ENCODE results near the gene ZFPM1.

DNA sequence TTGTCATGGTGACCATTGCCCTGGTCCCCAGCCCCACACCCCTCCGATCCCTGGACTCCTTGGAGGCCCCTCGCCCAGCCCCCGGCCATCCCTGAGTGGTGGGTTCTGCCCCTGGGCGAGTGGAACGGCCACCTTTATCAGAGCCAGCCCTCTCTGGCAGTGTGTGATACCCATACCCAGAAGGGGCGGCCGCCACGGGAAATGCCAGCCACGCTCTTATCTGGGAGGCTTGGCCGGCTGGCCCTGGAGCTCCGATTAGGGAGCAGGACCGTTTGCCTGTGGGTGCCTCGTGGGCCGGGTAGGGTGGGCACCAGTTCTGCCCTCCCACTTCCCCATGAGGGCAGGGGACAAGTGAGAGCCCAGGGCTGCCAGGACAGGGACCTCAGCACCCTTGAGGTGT, 58.8 kb downstream of the ZFPM1 start:
- TF ChIP-seq, protein P1, sequence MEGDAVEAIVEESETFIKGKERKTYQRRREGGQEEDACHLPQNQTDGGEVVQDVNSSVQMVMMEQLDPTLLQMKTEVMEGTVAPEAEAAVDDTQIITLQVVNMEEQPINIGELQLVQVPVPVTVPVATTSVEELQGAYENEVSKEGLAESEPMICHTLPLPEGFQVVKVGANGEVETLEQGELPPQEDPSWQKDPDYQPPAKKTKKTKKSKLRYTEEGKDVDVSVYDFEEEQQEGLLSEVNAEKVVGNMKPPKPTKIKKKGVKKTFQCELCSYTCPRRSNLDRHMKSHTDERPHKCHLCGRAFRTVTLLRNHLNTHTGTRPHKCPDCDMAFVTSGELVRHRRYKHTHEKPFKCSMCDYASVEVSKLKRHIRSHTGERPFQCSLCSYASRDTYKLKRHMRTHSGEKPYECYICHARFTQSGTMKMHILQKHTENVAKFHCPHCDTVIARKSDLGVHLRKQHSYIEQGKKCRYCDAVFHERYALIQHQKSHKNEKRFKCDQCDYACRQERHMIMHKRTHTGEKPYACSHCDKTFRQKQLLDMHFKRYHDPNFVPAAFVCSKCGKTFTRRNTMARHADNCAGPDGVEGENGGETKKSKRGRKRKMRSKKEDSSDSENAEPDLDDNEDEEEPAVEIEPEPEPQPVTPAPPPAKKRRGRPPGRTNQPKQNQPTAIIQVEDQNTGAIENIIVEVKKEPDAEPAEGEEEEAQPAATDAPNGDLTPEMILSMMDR (IDR thresholded peaks at IDR 0.05): no peak
- TF ChIP-seq SIN3A (IDR thresholded peaks at IDR 0.05; ENCODE audit: borderline replicate concordance, insufficient read depth, low read depth, low read length): no peak
- TF ChIP-seq, protein P2, sequence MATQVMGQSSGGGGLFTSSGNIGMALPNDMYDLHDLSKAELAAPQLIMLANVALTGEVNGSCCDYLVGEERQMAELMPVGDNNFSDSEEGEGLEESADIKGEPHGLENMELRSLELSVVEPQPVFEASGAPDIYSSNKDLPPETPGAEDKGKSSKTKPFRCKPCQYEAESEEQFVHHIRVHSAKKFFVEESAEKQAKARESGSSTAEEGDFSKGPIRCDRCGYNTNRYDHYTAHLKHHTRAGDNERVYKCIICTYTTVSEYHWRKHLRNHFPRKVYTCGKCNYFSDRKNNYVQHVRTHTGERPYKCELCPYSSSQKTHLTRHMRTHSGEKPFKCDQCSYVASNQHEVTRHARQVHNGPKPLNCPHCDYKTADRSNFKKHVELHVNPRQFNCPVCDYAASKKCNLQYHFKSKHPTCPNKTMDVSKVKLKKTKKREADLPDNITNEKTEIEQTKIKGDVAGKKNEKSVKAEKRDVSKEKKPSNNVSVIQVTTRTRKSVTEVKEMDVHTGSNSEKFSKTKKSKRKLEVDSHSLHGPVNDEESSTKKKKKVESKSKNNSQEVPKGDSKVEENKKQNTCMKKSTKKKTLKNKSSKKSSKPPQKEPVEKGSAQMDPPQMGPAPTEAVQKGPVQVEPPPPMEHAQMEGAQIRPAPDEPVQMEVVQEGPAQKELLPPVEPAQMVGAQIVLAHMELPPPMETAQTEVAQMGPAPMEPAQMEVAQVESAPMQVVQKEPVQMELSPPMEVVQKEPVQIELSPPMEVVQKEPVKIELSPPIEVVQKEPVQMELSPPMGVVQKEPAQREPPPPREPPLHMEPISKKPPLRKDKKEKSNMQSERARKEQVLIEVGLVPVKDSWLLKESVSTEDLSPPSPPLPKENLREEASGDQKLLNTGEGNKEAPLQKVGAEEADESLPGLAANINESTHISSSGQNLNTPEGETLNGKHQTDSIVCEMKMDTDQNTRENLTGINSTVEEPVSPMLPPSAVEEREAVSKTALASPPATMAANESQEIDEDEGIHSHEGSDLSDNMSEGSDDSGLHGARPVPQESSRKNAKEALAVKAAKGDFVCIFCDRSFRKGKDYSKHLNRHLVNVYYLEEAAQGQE (IDR thresholded peaks at IDR 0.05; ENCODE audit: insufficient read depth in 1 of 2, low read depth in 2 of 2, low read length in 1 of 2): no peak

Measured in Panc1 (cell line).